ENCODE data around the gene CYTL1. TPM values are rescaled to one million over a fixed set of nuclear protein-coding genes. Genes with fewer than 3 reads are reported as not detected.

Gene CYTL1
- total RNA-seq, 1 donor from 2014 or later, result not detected

DNA sequence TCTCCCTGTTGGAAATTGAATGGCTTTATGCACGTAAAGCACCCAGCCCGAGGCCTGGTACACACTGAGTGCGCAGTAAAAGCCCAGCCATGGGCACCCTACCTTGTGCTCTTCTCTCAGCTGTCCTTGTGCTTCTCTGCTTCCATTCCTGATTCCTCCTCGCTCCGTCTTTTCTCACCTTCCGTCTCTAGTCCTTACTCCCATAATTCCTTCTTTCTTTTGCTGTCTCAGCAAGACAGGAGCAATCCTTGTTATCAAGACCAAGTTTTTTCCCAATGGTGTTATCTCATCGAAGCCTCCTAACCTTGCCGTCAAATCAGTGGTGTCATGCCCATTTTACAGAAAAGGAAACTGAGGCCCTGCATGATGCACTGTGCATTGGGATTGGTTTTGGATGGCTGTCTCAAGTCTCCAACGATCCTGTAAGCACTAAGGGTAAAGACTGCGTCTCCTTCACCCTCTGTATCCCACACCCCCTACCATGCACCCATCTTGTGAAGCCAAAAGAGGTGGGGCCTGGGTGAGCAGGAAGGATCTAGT is 30.1 kb downstream of the CYTL1 start:
- H3K27me3 ChIP-seq (ENCODE audit: control insufficient read depth, insufficient read depth, low read length), result no peaks in the 10 kb centered on the region
- no peak overlapping the region for H3K4me3 ChIP-seq (ENCODE audit: low read depth, low read length)
- H3K36me3 ChIP-seq (ENCODE audit: control insufficient read depth, insufficient read depth, low read length), result no peaks in the 10 kb centered on the region
- no peak for DNase-seq (ENCODE audit: low read depth)
- FAIRE-seq, result peak; percentile 58
- TF ChIP-seq, protein P1, sequence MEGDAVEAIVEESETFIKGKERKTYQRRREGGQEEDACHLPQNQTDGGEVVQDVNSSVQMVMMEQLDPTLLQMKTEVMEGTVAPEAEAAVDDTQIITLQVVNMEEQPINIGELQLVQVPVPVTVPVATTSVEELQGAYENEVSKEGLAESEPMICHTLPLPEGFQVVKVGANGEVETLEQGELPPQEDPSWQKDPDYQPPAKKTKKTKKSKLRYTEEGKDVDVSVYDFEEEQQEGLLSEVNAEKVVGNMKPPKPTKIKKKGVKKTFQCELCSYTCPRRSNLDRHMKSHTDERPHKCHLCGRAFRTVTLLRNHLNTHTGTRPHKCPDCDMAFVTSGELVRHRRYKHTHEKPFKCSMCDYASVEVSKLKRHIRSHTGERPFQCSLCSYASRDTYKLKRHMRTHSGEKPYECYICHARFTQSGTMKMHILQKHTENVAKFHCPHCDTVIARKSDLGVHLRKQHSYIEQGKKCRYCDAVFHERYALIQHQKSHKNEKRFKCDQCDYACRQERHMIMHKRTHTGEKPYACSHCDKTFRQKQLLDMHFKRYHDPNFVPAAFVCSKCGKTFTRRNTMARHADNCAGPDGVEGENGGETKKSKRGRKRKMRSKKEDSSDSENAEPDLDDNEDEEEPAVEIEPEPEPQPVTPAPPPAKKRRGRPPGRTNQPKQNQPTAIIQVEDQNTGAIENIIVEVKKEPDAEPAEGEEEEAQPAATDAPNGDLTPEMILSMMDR (IDR thresholded peaks at IDR 0.05; ENCODE audit: insufficient read depth, low read length, severe bottlenecking), result no peak

DNA sequence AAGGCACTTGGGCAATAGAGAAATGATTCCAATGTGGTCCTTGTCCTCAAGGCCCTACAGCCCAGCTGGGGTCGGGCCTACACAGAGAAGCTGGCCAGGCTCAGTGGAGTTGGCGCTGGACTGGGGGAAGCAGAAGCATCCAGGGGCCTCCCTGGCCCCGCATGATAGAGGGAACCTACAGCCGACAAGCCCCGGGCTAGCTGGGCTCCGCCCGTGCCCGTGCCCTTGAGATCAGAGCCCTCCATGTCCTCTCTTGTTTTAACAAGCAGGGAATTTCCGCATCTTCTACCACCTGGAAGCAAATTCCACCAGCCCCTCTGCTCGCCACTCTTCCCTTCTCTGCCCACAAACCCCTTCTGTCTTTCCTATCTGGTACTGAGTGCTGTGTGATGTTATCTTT is 31.6 kb downstream of the CYTL1 start:
- DNase-seq (ENCODE audit: low read depth) (no peak), FAIRE-seq (no peak)
- TF ChIP-seq, protein P1 (IDR thresholded peaks at IDR 0.05; ENCODE audit: insufficient read depth, low read length, severe bottlenecking), result no peak
- H3K27me3 ChIP-seq (ENCODE audit: control insufficient read depth, insufficient read depth, low read length), result no peaks in the 10 kb centered on the region
- H3K36me3 ChIP-seq (ENCODE audit: control insufficient read depth, insufficient read depth, low read length), result no peaks in the 10 kb centered on the region
- no peak overlapping the region for H3K4me3 ChIP-seq (ENCODE audit: low read depth, low read length)

DNA sequence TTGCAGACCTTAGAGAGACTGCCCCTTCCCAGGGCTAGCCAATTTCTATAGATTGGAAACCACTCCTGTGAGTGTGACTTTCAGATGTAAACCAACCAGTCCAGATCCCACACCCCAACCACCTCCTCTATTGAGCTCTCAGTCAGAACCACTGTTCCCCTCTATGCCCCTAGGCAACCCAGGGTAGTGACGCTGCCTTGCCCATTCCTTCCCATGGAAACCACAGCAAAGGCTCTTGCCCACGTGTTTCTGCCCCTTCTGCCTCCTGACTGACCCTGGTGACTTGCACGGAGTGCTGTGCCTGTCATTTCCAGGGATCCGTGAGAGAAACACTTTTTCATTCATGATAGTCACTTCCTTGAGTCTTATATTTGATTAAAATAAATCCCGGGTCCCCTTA is 32.4 kb downstream of the CYTL1 start:
- H3K36me3 ChIP-seq (ENCODE audit: control insufficient read depth, insufficient read depth, low read length), result no peaks in the 10 kb centered on the region
- H3K4me3 ChIP-seq (ENCODE audit: low read depth, low read length), result no peak overlapping the region
- TF ChIP-seq, protein P1 (IDR thresholded peaks at IDR 0.05; ENCODE audit: insufficient read depth, low read length, severe bottlenecking), result no peak
- no peaks in the 10 kb centered on the region for H3K27me3 ChIP-seq (ENCODE audit: control insufficient read depth, insufficient read depth, low read length)
- no peak for DNase-seq (ENCODE audit: low read depth)
- FAIRE-seq, result no peak

DNA sequence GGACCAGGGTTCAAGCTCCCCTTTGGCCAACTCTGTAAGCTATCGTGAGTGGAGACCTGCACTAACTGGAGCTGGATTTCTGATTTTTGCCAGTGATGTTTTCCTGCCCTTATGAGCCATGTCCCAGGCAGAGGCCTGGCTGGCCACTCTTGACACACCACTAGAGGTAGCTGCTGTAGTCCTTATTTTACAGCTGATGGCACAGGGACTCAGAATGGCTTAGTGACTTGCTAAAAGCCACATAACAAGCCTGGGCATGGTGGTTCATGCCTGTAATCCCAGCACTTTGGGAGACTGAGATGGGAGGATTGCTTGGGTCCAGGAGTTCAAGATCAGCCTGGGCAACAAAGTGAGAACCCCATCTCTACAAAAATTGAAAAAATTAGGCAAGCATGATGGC is 33.4 kb downstream of the CYTL1 start:
- FAIRE-seq (no peak), DNase-seq (ENCODE audit: low read depth) (no peak)
- TF ChIP-seq, protein P1 (IDR thresholded peaks at IDR 0.05; ENCODE audit: insufficient read depth, low read length, severe bottlenecking), result no peak
- H3K27me3 ChIP-seq (ENCODE audit: control insufficient read depth, insufficient read depth, low read length), result no peaks in the 10 kb centered on the region
- no peaks in the 10 kb centered on the region for H3K36me3 ChIP-seq (ENCODE audit: control insufficient read depth, insufficient read depth, low read length)
- H3K4me3 ChIP-seq (ENCODE audit: low read depth, low read length), result no peak overlapping the region

DNA sequence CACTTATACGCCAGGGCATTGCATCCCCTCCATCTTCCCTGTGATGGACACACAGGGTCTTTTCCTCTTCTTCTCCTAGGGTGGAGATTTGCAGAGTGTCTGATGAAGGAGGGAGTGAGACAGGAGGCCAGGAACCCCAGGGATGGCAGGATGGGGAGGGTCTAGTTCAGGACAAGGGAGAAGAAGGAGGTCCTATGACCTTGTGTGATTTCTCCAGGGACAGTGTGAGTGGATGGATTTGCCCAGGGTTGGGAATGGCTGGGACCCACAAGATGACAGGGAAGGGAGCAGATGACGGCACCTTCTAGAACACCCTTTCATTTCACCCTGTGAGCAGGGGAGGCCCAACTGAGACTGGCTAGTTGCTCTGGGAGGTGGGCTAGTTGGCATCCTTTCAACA is 34.2 kb downstream of the CYTL1 start:
- Histone ChIP-seq H3K27me3 (ENCODE audit: control insufficient read depth, insufficient read depth, low read length) (no peaks in the 10 kb centered on the region), H3K36me3 (ENCODE audit: control insufficient read depth, insufficient read depth, low read length) (no peaks in the 10 kb centered on the region), H3K4me3 (ENCODE audit: low read depth, low read length) (no peak overlapping the region)
- FAIRE-seq (no peak), DNase-seq (ENCODE audit: low read depth) (no peak)
- TF ChIP-seq, protein P1 (IDR thresholded peaks at IDR 0.05; ENCODE audit: insufficient read depth, low read length, severe bottlenecking), result no peak

DNA sequence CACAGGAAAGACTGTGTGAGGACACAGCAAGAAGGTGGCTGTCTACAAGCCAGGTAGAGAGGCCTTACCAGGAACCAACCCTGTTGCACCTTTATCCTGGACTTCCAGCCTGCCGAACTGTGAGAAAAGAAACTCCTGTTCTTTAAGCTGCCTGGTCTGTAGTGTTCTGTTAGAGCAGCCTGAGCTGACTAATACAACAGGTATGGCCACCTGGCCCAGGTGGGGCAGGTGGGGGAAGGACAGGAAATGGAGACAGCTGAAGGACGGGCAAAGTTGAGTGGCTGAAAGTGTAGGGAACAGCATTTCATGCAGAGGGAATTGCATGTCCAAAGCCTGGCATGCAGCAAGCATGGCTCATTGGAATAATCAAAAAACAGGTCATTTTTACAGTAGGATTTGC is 35.1 kb downstream of the CYTL1 start:
- Histone ChIP-seq H3K27me3 (ENCODE audit: control insufficient read depth, insufficient read depth, low read length) (no peaks in the 10 kb centered on the region), H3K36me3 (ENCODE audit: control insufficient read depth, insufficient read depth, low read length) (no peaks in the 10 kb centered on the region), H3K4me3 (ENCODE audit: low read depth, low read length) (no peak overlapping the region)
- FAIRE-seq (no peak), DNase-seq (ENCODE audit: low read depth) (no peak)
- TF ChIP-seq, protein P1 (IDR thresholded peaks at IDR 0.05; ENCODE audit: insufficient read depth, low read length, severe bottlenecking), result no peak
